HFFc6 (cell line): ENCODE data around the gene TACC2. TPM values are rescaled to one million over a fixed set of nuclear protein-coding genes. Genes with fewer than 3 reads are reported as not detected.

Source experiments
- DNase-seq: peaks from one replicate; pipeline ENCODE4 v3.0.0-alpha.2; 2018
- H3K27ac Mint-ChIP-seq: 2 replicates; pipeline ENCODE4 v1.8.0; 2020; ENCODE audit warnings: mild to moderate bottlenecking, mixed read lengths
- H3K27me3 Mint-ChIP-seq: 2 replicates; pipeline ENCODE4 v1.8.0; 2021; ENCODE audit warnings: mild to moderate bottlenecking, moderate library complexity, mixed read lengths; ENCODE audit not compliant: insufficient read depth
- H3K36me3 Mint-ChIP-seq: 2 replicates; pipeline ENCODE4 v1.8.0; 2021; ENCODE audit warnings: low read depth, mixed read lengths
- H3K4me1 Mint-ChIP-seq: 2 replicates; pipeline ENCODE4 v1.8.0; 2020; ENCODE audit warnings: low read depth, mixed read lengths
- H3K4me3 Mint-ChIP-seq: 2 replicates; pipeline ENCODE4 v1.8.0; 2020; ENCODE audit warnings: mild to moderate bottlenecking, moderate library complexity, mixed read lengths
- H3K9me3 Mint-ChIP-seq: 2 replicates; pipeline ENCODE4 v1.8.0; 2020; ENCODE audit warnings: mild to moderate bottlenecking, mixed read lengths
- CTCF ChIP-seq: fragments of 200-600 bp; sonication (generic); IDR thresholded peaks from 2 replicates; pipeline ENCODE4 v1.5.0; 2021; ENCODE audit warnings: antibody characterized with exemption, mild to moderate bottlenecking
- total RNA-seq, 6 experiments: library from RNA; stranded (reverse); fragmentation: NEBNext Ultra II Directional; extraction: Animal tissue kit (Norgen Biotek cat#: 25700); gene quantifications; 2 replicates in 1 of 6; 3 replicates in 5 of 6; pipeline ENCODE4 v1.2.3, GENCODE V29; 2021

The TACC2 gene
- total RNA-seq, 6 experiments from 2014 or later: 15.9 to 19.5 (median 17.5) TPM

GRCh38 chr10:122241836-122242235 is 252.9 kb downstream of the TACC2 start:
- Mint-ChIP-seq H3K27ac (no peak overlapping the region), H3K9me3 (no peaks in the 10 kb centered on the region), H3K4me3 (no peak overlapping the region), H3K36me3 (peaks cover 10% of the 10 kb centered on the region; the same call in 1 of the 2 replicates), H3K4me1 (no peaks in the 10 kb centered on the region), H3K27me3 (peaks cover 3% of the 10 kb centered on the region)
- DNase-seq: no peak
- TF ChIP-seq CTCF: no peak

- H3K36me3 Mint-ChIP-seq: peaks cover 5% of the 10 kb centered on the region; the same call in 1 of the 2 replicates
- H3K9me3 Mint-ChIP-seq: no peaks in the 10 kb centered on the region
- no peak overlapping the region for H3K4me3 Mint-ChIP-seq
- H3K27ac Mint-ChIP-seq: no peak overlapping the region
- peaks cover 3% of the 10 kb centered on the region for H3K27me3 Mint-ChIP-seq
- no peak for TF ChIP-seq CTCF
- no peak for DNase-seq
- H3K4me1 Mint-ChIP-seq: no peaks in the 10 kb centered on the region
These were observed 254.6 kb downstream of the TACC2 start for GRCh38 chr10:122243550-122243949.

GRCh38 chr10:122244001-122244975 is 255.3 kb downstream of the TACC2 start:
- TF ChIP-seq CTCF: no peak
- peaks cover 5% of the 10 kb centered on the region; the same call in 1 of the 2 replicates for H3K36me3 Mint-ChIP-seq
- no peaks in the 10 kb centered on the region for H3K9me3 Mint-ChIP-seq

GRCh38 chr10:122245136-122245535 is 256.2 kb downstream of the TACC2 start:
- TF ChIP-seq CTCF: no peak
- Mint-ChIP-seq H3K27ac (no peak overlapping the region), H3K27me3 (peaks cover 3% of the 10 kb centered on the region), H3K4me3 (no peak overlapping the region), H3K4me1 (no peaks in the 10 kb centered on the region), H3K36me3 (peaks cover 5% of the 10 kb centered on the region; the same call in 1 of the 2 replicates), H3K9me3 (no peaks in the 10 kb centered on the region)
- no peak for DNase-seq

More at GRCh38 chr10:122244001-122244975, 255.3 kb downstream of the TACC2 start:
- DNase-seq: no peak
- H3K4me1 Mint-ChIP-seq: no peaks in the 10 kb centered on the region
- peaks cover 3% of the 10 kb centered on the region for H3K27me3 Mint-ChIP-seq
- no peak overlapping the region for H3K27ac Mint-ChIP-seq
- H3K4me3 Mint-ChIP-seq: no peak overlapping the region

- H3K27me3 Mint-ChIP-seq: peaks cover 3% of the 10 kb centered on the region
- no peak overlapping the region for H3K4me3 Mint-ChIP-seq
- no peaks in the 10 kb centered on the region for H3K9me3 Mint-ChIP-seq
- peaks cover 1% of the 10 kb centered on the region; the same call in 1 of the 2 replicates for H3K36me3 Mint-ChIP-seq
- no peak for DNase-seq
- no peak overlapping the region for H3K27ac Mint-ChIP-seq
- H3K4me1 Mint-ChIP-seq: no peaks in the 10 kb centered on the region
- no peak for TF ChIP-seq CTCF
These were observed 256.9 kb downstream of the TACC2 start for GRCh38 chr10:122245897-122246296.
